Cardiac fibroblast (primary cell): ENCODE data around the gene CNBD2.
"Not testable (repeated sequence)": the region's sequence is repeated elsewhere in the genome, so short reads cannot be mapped to it uniquely, and the experiment has no call there.

ENCODE experiments used
- DNase-seq, 2 donors: peaks; one replicate each; pipeline versions ENCODE4 v3.0.0 to v3.0.0-alpha.2; 2010; ENCODE audit warnings: low read depth in 2 of 2
- H3K4me3 ChIP-seq, 2 donors: replicated peaks in 1 of 2; 1 replicate in 1 of 2; 2 replicates in 1 of 2; pipeline ENCODE4 v1.5.1; 2011; ENCODE audit warnings: low read depth in 2 of 2, low read length in 2 of 2, mild to moderate bottlenecking in 2 of 2, moderate library complexity in 1 of 2
- TF ChIP-seq, protein P1 (sequence below): IDR thresholded peaks from one replicate; pipeline ENCODE4 v1.5.1; 2011; ENCODE audit warnings: low read depth, mild to moderate bottlenecking, low read length, inconsistent platforms

The CNBD2 gene

DNA sequence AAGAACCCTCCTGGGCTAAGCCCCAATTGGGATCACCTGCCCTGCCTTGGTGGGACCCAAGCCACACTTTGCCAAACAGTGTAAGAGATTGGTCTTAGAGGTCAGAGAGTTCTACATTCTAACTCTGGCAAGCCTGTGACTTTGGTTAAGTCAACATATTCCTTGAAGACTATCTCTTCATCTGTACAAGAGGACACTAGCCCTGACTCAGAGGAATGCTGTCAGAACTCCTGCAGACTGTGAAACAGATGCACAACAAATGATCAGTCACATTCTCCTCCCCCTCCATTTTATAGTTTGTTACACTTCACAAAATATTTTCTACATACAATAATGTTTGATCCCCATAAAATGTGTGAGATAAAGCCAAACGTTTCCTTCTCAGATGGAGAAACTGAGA is 94.4 kb downstream of the CNBD2 start:
- DNase-seq, result peak in 1 of 2 donors; percentile 66
- TF ChIP-seq, protein P1, sequence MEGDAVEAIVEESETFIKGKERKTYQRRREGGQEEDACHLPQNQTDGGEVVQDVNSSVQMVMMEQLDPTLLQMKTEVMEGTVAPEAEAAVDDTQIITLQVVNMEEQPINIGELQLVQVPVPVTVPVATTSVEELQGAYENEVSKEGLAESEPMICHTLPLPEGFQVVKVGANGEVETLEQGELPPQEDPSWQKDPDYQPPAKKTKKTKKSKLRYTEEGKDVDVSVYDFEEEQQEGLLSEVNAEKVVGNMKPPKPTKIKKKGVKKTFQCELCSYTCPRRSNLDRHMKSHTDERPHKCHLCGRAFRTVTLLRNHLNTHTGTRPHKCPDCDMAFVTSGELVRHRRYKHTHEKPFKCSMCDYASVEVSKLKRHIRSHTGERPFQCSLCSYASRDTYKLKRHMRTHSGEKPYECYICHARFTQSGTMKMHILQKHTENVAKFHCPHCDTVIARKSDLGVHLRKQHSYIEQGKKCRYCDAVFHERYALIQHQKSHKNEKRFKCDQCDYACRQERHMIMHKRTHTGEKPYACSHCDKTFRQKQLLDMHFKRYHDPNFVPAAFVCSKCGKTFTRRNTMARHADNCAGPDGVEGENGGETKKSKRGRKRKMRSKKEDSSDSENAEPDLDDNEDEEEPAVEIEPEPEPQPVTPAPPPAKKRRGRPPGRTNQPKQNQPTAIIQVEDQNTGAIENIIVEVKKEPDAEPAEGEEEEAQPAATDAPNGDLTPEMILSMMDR, result no peak
- H3K4me3 ChIP-seq, result no peak overlapping the region

DNA sequence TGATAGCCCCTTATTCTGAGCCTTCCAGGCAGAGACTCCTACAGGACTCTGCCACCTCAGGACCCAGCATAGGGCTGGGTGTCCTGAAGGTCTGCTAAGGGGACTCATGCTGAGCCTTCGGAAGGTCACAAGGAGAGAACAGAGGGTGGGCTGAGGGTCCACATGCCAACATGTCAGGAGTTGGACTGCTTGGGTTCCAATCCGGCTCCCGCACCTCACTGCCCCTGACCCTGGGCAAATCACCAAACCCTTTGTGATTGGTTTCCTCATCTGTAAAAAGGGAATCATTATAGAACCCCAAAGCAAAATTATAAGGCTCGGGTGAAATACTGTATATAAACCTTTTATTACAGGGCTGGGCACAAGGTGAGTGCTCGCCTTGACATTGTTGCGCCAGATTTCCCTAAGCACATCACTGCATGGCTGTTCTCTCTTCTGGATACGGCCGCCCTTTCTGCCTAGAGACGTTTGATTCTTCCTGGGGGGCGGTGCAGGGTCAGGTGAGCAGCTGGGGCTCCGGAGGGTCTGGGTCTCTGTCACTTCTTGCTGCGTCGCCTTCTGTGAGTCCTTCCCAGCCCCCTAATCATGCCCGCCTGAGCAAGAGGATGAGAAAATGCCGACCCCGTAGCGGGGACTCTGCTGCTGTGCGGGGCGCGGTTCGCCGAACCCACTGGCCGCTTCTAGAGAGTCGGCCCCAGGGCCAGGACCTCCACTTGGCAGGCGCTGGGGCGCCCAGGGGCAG is 95.7 kb downstream of the CNBD2 start:
- TF ChIP-seq, protein P1, result no peak
- H3K4me3 ChIP-seq, result peak overlapping the region; percentile 45 to 57
- no peak for DNase-seq

DNA sequence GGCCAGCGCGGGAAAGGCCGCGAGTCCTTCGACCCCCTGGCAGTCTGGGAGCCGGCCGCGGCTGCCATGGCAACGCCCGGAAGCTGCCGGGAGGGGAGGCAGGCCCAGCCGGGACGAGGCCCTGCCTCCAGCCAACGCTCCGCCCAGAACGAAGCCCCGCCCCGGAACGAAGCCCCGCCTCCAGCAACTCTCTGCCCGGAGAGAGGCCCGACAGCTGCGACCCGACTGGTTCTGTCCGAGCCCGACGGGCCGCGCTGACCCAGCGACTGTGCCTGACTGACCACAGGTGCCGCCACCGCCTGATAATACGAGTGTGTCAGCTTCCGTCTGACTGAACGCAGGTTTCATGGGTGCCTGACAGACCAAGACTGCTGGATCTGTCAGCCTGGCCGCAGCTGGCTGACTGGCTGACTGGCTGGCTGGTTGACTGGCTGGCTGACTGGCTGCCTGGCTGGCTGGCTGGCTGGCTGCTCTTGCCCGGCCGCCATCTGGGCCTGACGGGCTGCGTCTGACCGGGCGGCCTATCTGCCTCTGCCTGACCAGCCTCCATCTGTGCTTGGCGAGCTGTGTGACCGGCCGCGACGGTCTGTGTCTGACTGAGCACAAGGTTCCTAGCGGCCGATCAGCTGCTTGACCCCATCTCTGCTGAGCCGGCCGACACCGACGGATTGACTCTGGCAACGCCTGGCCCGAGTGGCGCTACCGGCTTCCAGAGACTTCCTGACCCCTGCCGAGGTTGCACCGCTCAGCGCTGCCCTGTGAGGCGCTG is 96.5 kb downstream of the CNBD2 start:
- TF ChIP-seq, protein P1, result no peak
- peak overlapping the region; percentile 45 to 57 for H3K4me3 ChIP-seq
- DNase-seq, result peak; percentile 85 to 91

DNA sequence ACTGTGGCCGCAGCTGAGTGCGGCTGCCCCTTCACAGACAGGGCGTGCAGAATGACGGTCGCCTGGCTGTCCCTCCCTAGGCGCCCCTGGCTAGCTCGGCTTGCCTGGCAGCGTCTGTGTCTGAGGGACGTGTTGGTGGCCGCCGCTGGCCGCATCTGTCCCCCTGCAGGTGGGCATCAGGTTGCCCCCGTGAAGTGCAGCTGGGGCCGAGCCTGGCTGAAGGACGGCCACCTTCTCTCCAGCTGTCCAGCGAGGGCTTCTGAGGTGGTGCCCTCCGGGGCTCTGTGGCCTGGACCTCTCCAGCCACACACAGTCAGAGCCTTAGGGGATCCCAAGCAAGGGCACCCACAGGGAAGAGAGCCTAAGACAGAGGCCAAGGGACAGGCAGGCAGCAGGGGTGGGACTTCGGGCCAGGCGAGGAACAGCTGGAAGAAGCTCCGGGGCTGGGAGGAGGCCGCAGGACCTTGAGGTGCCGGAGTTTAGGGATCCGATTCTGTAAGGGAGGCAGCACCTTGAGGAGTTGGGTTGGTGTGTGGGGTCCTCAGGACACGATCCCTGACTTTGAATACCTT is 97.1 kb downstream of the CNBD2 start:
- no peak for DNase-seq
- H3K4me3 ChIP-seq, result peak overlapping the region; percentile 36 to 57

DNA sequence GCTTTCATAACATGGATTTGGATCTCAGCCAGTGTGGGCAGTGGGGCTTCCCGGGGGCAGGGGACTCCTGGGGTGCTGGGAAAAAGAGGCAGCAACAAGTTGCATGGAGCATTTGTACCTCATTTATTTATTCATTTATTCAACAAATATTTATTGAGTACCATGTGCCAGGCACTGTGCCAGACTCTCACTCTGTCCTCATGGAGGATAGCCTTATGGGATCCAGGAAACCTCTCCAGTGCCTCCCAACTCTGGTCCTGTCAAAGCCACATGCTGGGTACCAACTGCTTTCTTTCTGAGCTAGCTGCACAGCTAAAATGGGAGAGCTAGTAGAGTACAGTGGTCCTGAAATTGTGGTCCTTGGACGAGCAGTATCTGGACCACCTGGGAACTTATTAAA is 98.4 kb downstream of the CNBD2 start:
- TF ChIP-seq, protein P1, result no peak
- DNase-seq, result no peak
- H3K4me3 ChIP-seq, result no peak overlapping the region

More for the DNA sequence above, 97.1 kb downstream of the CNBD2 start:
- TF ChIP-seq, protein P1, result no peak

DNA sequence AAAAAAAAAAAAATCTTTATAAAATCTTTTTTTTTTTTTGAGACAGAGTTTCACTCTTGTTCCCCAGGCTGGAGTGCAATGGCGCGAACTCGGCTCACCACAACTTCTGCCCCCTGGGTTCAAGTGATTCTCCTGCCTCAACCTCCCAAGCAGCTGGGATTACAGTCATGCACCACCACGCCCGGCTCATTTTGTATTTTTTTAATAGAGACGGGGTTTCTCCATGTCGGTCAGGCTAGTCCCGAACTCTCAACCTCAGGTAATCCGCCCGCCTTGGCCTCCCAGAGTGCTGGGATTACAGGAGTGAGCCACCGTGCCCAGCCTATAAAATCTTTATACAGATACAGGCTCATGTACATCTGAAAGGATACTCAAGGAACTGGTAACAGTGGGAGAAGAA is 100.1 kb downstream of the CNBD2 start:
- not testable (repeated sequence) for DNase-seq, H3K4me3 ChIP-seq

DNA sequence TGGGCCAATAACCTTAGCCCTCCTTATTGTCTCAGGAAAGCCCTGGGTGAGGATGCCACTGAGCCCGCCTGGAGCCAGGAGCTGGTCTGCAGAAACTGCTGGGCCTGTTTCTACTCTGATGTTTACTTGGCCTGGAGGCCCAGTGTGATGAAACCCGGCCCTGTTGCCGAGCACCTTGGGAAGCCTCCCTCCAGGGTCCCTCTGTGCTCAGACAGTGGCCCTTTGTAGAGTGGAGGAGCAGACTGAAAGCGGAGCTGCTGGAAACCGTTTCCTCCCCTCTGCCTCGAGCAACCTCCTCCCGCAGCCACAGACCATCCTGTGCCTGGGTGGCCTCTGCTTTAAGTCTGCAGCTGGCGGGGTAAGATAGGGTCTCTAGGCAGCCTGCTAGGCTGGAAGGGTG is 102.1 kb downstream of the CNBD2 start:
- H3K4me3 ChIP-seq, result no peak overlapping the region

More for the DNA sequence above, 102.1 kb downstream of the CNBD2 start:
- DNase-seq, result no peak
- TF ChIP-seq, protein P1, result no peak
